Adrenal gland (tissue), 5 donors: ENCODE measurements around the gene NIF3L1.

Source experiments
- POLR2A ChIP-seq, 2 donors: fragments of 450-650 bp; IDR thresholded peaks; one replicate each; pipeline ENCODE4 v1.6.1; 2017; ENCODE audit warnings: antibody characterized with exemption in 2 of 2, mild to moderate bottlenecking in 2 of 2, moderate library complexity in 1 of 2
- TF ChIP-seq, protein P1 (sequence below), 6 experiments: fragments of 450-650 bp in 4 of 6; fragments of 200-600 bp in 2 of 6; sonication (generic) in 1 of 6; IDR thresholded peaks; 1 replicate in 5 of 6; 2 replicates in 1 of 6; pipeline versions ENCODE4 v1.5.1 to v1.8.0; 2016 to 2021; ENCODE audit warnings: antibody characterized with exemption in 6 of 6, mild to moderate bottlenecking in 2 of 6, moderate library complexity in 1 of 6
- donor health status: DM: no; HTN: no; CAD: no.

DNA sequence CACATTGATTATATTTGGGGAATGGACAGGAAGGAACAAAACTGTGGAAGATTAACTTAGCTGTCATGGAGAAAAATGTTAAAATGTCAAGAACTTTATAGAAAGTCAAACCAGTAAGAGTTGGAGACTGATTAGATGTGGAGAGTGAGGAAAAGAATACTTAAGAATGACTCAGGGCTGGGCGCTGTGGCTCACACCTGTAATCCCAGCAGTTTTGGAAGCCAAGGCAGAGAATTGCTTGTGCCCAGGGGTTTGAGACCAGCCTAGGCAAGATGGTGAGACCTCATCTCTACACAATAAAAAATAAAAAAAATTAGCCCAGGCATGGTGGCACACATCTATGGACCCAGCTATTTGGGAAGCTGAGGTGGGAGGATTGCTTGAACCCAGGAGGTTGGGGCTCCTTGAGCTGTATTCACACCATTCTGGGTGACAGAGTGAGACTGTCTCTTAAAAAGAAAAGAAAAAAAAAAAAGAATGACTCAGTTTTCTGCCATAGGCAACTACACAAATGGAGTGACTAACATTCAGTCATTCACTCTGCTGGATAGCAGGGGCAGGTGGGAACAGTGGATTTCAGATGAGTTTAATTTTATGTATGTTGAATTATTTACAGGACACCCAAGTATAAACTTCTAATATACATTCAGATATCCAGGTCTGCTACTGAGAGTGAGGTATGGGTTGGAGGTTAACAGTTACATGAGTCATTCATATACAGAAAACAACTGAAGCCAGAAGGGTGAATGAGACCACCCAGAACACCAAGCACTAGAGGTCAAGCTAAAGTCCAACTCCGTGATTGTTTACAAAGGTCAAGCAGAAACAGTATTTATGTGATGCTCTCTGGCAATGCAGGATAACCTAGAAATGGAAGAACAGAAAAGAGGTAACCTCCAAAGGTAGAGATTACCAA lies 40.4 kb downstream of the NIF3L1 start:
- TF ChIP-seq, protein P1, sequence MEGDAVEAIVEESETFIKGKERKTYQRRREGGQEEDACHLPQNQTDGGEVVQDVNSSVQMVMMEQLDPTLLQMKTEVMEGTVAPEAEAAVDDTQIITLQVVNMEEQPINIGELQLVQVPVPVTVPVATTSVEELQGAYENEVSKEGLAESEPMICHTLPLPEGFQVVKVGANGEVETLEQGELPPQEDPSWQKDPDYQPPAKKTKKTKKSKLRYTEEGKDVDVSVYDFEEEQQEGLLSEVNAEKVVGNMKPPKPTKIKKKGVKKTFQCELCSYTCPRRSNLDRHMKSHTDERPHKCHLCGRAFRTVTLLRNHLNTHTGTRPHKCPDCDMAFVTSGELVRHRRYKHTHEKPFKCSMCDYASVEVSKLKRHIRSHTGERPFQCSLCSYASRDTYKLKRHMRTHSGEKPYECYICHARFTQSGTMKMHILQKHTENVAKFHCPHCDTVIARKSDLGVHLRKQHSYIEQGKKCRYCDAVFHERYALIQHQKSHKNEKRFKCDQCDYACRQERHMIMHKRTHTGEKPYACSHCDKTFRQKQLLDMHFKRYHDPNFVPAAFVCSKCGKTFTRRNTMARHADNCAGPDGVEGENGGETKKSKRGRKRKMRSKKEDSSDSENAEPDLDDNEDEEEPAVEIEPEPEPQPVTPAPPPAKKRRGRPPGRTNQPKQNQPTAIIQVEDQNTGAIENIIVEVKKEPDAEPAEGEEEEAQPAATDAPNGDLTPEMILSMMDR (IDR thresholded peaks at IDR 0.05): no peak
- TF ChIP-seq POLR2A (IDR thresholded peaks at IDR 0.05): no peak
